Measurements from ENCODE around the gene MTCL1.

DNA sequence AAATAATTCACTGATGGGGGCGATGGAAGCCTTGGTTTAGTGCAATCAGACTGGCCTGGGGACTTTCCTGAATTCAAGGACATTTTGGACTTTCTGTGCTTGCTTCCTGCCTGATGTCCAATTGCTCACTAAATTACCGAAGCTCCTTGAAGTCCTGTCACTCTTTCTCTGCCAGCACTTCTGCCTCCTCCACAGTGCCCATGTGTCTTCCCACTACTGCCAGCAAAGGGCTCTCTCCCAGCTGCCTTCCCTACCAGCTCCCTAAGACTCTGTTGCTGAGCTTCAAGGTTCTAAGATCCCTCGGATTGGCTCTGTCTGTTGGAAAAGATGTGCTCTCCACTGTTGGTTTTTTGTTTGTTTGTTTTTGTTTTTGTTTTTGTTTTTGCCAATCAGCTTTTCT is 158.1 kb downstream of the MTCL1 start:
- TF ChIP-seq, protein P1, sequence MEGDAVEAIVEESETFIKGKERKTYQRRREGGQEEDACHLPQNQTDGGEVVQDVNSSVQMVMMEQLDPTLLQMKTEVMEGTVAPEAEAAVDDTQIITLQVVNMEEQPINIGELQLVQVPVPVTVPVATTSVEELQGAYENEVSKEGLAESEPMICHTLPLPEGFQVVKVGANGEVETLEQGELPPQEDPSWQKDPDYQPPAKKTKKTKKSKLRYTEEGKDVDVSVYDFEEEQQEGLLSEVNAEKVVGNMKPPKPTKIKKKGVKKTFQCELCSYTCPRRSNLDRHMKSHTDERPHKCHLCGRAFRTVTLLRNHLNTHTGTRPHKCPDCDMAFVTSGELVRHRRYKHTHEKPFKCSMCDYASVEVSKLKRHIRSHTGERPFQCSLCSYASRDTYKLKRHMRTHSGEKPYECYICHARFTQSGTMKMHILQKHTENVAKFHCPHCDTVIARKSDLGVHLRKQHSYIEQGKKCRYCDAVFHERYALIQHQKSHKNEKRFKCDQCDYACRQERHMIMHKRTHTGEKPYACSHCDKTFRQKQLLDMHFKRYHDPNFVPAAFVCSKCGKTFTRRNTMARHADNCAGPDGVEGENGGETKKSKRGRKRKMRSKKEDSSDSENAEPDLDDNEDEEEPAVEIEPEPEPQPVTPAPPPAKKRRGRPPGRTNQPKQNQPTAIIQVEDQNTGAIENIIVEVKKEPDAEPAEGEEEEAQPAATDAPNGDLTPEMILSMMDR (IDR thresholded peaks at IDR 0.05) = no peak
- no peak for TF ChIP-seq POLR2AphosphoS5 (IDR thresholded peaks at IDR 0.05)
- TF ChIP-seq POLR2A (IDR thresholded peaks at IDR 0.05) = no peak
